HG02588 (cell line): ENCODE measurements around the gene ANKRD30B.
"Not testable (repeated sequence)": the region's sequence is repeated elsewhere in the genome, so short reads cannot be mapped to it uniquely, and the experiment has no call there.

Experiments
- ATAC-seq: cut with Tn5 transposase; IDR thresholded peaks from one replicate; pipeline ENCODE4 v1.9.1; 2021; ENCODE audit warnings: mild to moderate bottlenecking, moderate library complexity; ENCODE audit not compliant: unreplicated experiment

The ANKRD30B gene

GRCh38 chr18:14747513-14748474 is at the start of gene ANKRD30B:
Gene ANKRD30B (plus strand): TSS chr18:14748172. CDS start chr18:14748420, 248 bp downstream.
- no peak for ATAC-seq

- ATAC-seq = not testable (repeated sequence)
These were observed 46.5 kb upstream of the ANKRD30B start for GRCh38 chr18:14701286-14702040.

- ATAC-seq = not testable (repeated sequence)
These were observed 38.2 kb upstream of the ANKRD30B start for GRCh38 chr18:14709761-14710160.

- ATAC-seq = not testable (repeated sequence)
These were observed 26.4 kb upstream of the ANKRD30B start for GRCh38 chr18:14721569-14721968.

GRCh38 chr18:14739056-14739455 is 8.9 kb upstream of the ANKRD30B start:
- not testable (repeated sequence) for ATAC-seq

DNA sequence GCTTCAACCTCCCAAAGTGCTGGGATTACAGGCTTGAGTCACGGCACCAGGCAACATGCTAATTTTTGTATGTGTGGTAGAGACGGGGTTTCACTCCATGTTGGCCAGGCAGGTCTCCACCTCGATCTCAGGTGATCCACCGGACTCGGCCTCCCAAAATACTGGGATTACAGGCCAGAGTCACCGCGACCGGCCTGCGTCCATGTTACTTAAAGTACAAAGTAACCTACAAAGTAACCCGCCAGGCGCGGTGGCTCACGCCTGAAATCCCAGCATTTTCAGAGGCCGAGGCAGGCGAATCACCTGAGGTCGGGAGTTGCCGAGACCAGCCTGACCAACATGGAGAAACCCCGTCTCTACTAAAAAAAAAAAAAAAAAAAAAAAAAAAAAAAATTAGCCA is 1.1 kb upstream of the ANKRD30B start:
- ATAC-seq = no peak

DNA sequence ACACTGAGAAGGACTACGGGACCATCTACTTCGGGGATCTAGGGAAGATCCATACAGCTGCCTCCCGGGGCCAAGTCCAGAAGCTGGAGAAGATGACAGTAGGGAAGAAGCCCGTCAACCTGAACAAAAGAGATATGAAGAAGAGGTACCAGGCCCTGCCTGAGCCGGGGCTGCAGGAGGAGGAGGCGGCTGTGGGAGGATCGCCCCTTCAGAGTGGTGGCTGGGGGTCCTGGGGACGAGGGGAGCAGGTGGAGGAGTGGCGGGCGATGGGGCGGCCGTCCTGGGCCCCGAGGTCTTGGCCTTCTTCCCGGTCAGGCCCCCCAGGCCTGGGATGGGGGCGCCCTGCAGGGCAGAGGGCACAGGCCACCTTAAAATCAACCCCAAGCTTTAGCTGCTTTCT is 524 bp downstream of the ANKRD30B start:
- no peak for ATAC-seq

DNA sequence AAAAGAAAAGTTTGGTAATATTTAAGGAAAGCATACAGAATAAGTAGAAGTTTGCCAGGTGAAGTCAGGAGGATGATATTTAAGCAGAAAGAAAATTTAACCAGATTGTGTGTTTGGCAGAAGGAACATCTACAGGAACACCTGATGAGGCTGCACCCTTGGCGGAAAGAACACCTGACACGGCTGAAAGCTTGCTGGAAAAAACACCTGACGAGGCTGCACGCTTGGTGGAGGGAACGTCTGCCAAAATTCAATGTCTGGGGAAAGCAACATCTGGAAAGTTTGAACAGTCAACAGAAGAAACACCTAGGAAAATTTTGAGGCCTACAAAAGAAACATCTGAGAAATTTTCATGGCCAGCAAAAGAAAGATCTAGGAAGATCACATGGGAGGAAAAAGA is 15.6 kb downstream of the ANKRD30B start:
- not testable (repeated sequence) for ATAC-seq

GRCh38 chr18:14767474-14767873 is 19.5 kb downstream of the ANKRD30B start:
- no peak for ATAC-seq

- ATAC-seq = no peak
These were observed 20.3 kb downstream of the ANKRD30B start for GRCh38 chr18:14768241-14768640.

DNA sequence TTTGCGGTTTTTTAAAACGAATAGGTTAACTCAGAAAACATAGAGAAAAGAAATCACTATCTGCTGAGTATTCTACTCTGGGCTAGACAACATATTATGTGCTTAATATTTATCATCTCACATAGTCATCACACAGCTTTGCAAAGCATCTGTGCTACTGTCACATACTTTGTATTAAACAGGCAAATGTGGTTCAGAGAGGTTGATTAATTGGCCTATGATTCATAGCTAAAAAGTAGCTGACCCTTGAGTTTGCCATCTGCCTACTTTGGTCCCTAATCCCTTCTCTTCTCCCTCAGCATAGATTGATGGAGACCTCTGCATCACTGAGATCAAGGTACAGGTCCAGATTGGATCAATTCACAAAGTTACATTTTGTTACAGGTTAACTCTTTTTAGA is 21.4 kb downstream of the ANKRD30B start:
- ATAC-seq = no peak

- no peak for ATAC-seq
These were observed 28.8 kb downstream of the ANKRD30B start for GRCh38 chr18:14776801-14777200.

DNA sequence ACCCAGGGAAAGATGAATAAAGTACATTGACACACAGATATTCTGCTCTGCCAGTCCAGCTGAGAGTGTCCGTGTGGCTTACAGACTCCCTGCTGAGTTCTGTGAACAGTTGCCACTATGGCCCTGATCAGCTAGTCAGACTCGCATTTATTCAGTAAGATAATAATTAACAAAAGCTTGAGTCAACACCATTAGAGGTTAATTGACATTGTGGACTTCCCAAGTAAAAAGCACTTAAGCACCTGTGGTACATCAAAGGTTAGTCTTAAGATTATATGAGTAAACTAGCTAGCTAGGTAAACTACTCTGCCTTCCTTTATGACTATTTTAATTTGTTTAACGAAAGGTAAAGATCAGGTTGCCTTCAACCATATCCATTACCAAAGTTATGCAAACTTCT is 33.7 kb downstream of the ANKRD30B start:
- no peak for ATAC-seq

- no peak for ATAC-seq
These were observed 36.2 kb downstream of the ANKRD30B start for GRCh38 chr18:14784133-14784532.

DNA sequence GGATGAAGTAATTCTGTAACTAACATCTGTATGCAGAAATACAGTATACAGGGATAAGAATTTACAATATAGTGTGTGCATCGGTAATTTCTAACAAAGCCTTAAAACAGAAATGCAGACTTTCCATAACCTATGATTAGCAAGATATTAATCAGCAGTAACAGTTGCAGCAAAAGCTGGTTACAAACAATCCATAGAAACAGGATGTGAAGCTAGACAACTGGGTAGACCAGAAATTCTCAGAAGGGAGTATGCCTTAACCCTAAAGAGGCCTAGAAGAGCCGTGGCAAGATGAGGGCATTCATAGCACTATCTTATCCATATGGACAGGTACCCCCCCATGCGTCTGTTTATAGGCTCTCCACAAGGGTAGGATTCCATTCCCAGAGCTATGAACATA is 48.9 kb downstream of the ANKRD30B start:
- not testable (repeated sequence) for ATAC-seq

GRCh38 chr18:14797969-14798764 is 50.2 kb downstream of the ANKRD30B start:
- not testable (repeated sequence) for ATAC-seq

- ATAC-seq = not testable (repeated sequence)
These were observed 63.1 kb downstream of the ANKRD30B start for GRCh38 chr18:14811081-14811480.

DNA sequence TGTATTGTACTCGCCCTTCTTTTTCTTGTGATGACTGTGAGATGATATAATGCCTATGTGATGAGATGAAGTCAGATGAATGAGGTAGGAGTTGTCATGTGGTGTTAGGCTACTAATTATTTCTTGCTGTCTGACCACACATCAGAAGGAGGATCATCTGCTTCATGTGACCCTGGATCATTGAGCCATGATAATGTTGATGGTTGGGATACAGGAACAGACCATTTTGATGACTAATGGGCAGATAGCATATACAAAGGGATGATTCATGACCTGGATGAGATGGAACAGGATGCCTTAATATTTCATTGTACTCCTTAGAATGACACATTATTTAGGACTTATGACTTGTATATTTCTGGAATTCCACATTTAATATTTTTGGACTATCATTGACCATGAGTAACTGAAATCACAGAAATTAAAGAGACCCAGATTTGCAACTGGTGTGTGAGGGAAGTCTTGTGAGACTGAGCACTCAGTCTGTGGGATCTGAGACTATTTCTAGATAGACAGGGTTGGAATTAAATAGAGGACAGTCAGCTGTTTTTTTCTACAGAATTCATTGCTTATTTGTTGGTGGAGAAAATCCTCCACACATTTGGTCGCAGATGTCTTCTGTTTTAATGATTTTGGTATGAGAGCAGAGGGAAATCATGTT is 79.1 kb downstream of the ANKRD30B start:
- ATAC-seq = not testable (repeated sequence)

- not testable (repeated sequence) for ATAC-seq
These were observed 93.6 kb downstream of the ANKRD30B start for GRCh38 chr18:14841607-14842006.

DNA sequence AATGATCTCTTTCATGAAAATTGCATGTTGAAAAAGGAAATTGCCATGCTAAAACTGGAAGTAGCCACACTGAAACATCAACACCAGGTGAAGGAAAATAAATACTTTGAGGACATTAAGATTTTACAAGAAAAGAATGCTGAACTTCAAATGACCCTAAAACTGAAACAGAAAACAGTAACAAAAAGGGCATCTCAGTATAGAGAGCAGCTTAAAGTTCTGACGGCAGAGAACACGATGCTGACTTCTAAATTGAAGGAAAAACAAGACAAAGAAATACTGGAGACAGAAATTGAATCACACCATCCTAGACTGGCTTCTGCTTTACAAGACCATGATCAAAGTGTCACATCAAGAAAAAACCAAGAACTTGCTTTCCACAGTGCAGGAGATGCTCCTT is 103.6 kb downstream of the ANKRD30B start:
- not testable (repeated sequence) for ATAC-seq
